Tibial artery (tissue), 4 donors: ENCODE results near the gene EMILIN1.

Experiments used
- DNase-seq, 2 donors: peaks; one replicate each; pipeline ENCODE4 v3.0.0-alpha.2; 2019
- H3K27ac ChIP-seq, 2 donors: fragments of 200-600 bp; sonication (generic) in 1 of 2; 1 replicate in 1 of 2; 2 replicates in 1 of 2; pipeline ENCODE4 v1.5.1; 2018 to 2019; ENCODE audit warnings: mild to moderate bottlenecking in 1 of 2
- H3K27me3 ChIP-seq, 2 donors: fragments of 200-600 bp; sonication (generic) in 1 of 2; one replicate each; pipeline versions ENCODE4 v1.5.1 to v1.6.0; 2016 to 2019
- H3K36me3 ChIP-seq, 3 donors: fragments of 200-600 bp; sonication (generic) in 2 of 3; one replicate each; pipeline ENCODE4 v1.5.1; 2016 to 2019; ENCODE audit warnings: mild to moderate bottlenecking in 2 of 3
- H3K4me1 ChIP-seq, 4 donors: fragments of 200-600 bp; sonication (generic) in 2 of 4; 1 replicate in 3 of 4; 2 replicates in 1 of 4; pipeline ENCODE4 v1.5.1; 2016 to 2019
- H3K4me3 ChIP-seq, 2 donors: fragments of 200-600 bp; sonication (generic) in 1 of 2; 1 replicate in 1 of 2; 2 replicates in 1 of 2; pipeline ENCODE4 v1.5.1; 2018 to 2019; ENCODE audit warnings: mild to moderate bottlenecking in 2 of 2
- H3K9me3 ChIP-seq, 3 donors: fragments of 200-600 bp; sonication (generic) in 1 of 3; one replicate each; pipeline ENCODE4 v1.5.1; 2016 to 2019
- intact Hi-C: fragments of 100-400 bp; cut with DNase I; formaldehyde crosslinking; loops from one replicate; pipeline ENCODE4 v1.15.0; 2023; ENCODE audit warnings: low total_unique reads
- TF ChIP-seq, protein P1 (sequence below), 2 experiments: fragments of 200-600 bp in 1 of 2; fragments of 450-650 bp in 1 of 2; IDR thresholded peaks; one replicate each; pipeline ENCODE4 v1.5.1; 2017 to 2019; ENCODE audit warnings: antibody characterized with exemption in 2 of 2, mild to moderate bottlenecking in 1 of 2, moderate library complexity in 1 of 2

The EMILIN1 gene

DNA sequence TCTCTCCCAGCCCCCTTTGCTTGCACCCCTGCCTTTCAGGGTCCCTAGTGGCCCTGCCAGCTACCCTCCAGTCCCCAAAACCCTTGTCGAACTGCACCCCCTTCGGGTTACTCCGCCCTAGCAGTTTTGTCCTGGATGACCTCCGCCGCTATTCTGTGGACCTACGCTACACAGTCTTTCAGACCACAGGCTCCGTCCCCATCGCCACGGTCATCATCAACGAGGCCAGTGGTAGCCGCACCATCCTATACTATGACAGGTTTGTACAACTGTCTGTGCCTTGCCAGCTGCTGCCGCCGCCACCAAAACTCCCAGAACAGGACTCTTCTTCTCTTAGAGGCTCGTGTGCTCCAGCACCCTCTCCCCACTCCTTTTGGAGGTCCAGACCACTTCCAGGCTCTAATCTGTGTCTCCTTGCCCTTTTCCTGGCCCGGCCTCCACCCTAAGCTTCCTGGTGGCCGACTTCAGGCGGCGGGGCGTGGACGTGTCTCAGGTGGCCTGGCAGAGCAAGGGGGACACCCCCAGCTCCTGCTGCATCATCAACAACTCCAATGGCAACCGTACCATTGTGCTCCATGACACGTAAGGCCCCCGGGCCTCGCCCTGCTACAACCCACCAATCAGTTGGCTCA is 16.1 kb downstream of the EMILIN1 start:
- H3K36me3 ChIP-seq = peaks cover 0 to 20% (median 0%) of the 10 kb centered on the region in 3 donors
- no peak overlapping the region for H3K4me3 ChIP-seq
- H3K4me1 ChIP-seq = peaks cover 0 to 8% (median 4%) of the 10 kb centered on the region in 4 donors
- no peaks in the 10 kb centered on the region for H3K27me3 ChIP-seq
- intact Hi-C loops = no loop called here
- TF ChIP-seq, protein P1, sequence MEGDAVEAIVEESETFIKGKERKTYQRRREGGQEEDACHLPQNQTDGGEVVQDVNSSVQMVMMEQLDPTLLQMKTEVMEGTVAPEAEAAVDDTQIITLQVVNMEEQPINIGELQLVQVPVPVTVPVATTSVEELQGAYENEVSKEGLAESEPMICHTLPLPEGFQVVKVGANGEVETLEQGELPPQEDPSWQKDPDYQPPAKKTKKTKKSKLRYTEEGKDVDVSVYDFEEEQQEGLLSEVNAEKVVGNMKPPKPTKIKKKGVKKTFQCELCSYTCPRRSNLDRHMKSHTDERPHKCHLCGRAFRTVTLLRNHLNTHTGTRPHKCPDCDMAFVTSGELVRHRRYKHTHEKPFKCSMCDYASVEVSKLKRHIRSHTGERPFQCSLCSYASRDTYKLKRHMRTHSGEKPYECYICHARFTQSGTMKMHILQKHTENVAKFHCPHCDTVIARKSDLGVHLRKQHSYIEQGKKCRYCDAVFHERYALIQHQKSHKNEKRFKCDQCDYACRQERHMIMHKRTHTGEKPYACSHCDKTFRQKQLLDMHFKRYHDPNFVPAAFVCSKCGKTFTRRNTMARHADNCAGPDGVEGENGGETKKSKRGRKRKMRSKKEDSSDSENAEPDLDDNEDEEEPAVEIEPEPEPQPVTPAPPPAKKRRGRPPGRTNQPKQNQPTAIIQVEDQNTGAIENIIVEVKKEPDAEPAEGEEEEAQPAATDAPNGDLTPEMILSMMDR (IDR thresholded peaks at IDR 0.05) = no peak
- no peak overlapping the region for H3K27ac ChIP-seq
- no peaks in the 10 kb centered on the region for H3K9me3 ChIP-seq
- DNase-seq = no peak

DNA sequence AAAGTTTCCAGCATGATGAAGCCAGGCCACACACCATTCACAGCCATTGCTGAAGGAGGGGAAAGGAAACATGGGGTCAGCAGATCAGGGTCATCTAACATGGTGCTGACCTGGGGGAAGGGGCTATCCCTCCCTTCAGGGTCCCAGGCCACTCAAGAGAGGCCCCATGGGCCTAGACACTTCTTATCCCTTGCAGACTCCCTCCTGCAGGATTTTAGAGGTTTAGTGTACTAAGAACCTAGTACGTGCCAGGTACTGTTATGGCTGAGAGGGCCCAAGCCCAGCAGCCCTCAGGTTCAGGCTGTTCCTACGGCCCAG is 17.0 kb downstream of the EMILIN1 start:
- TF ChIP-seq, protein P1 (IDR thresholded peaks at IDR 0.05) = no peak
- Histone ChIP-seq H3K4me3 (no peak overlapping the region), H3K27ac (no peak overlapping the region)

DNA sequence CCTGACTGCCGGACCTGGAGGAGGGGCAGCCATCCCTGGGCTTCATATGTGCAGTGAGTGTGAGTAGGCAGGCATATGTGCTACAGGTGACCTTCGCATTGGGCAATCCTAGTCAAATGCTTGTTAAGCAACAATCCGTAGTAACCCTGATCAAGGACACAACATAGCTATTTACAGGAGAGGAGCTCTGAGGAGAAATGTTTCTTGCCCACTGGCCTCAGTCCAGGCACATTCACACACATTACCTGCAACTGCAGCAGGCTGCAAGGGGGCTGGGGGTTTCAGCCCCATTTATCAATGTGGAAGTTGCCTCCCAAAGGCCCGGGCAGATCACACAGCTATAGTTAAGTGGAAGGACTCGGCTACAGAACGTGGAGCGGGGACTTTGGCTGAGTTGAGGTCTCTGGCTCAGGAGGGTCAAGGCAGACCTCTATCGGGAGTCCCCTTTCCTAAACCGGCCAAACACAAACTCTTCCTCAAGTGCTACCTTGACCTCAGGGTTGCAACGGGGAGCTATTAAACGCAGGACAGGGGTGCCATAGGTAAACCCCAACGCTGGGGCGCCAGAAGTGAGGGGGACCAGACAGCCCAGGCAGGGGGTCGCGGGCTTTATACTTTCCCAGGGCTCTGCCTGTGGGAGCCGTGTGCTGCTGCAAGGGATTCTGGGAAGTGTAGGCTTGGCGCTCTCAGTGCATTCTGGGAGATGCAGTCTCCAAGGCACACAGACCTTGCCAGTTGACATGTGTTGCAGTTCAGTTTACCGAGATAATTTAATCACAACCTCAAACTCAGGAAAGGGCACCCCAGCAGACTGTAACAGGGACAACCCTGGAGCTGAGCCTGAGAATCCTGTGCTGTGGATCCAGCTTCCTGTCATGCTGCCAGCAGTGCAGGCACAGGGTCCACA is 17.6 kb downstream of the EMILIN1 start:
- DNase-seq = no peak
- Histone ChIP-seq H3K9me3 (no peaks in the 10 kb centered on the region), H3K27ac (no peak overlapping the region), H3K27me3 (no peaks in the 10 kb centered on the region), H3K4me3 (peak overlapping the region; percentile 19 to 37), H3K4me1 (peaks cover 0 to 8% (median 4%) of the 10 kb centered on the region in 4 donors), H3K36me3 (peaks cover 0 to 30% (median 0%) of the 10 kb centered on the region in 3 donors)
- TF ChIP-seq, protein P1 (IDR thresholded peaks at IDR 0.05) = no peak
- intact Hi-C loops = loop anchor here (5.0 kb wide), 1 partner anchor 96 kb away; no protein-coding TSS in a partner anchor

More for the DNA sequence above, 17.0 kb downstream of the EMILIN1 start:
- Histone ChIP-seq H3K9me3 (no peaks in the 10 kb centered on the region), H3K4me1 (peaks cover 0 to 8% (median 4%) of the 10 kb centered on the region in 4 donors), H3K27me3 (no peaks in the 10 kb centered on the region), H3K36me3 (peaks cover 0 to 29% (median 0%) of the 10 kb centered on the region in 3 donors)
- no peak for DNase-seq
- intact Hi-C loops = loop anchor here (5.0 kb wide), 1 partner anchor 97 kb away; no protein-coding TSS in a partner anchor

DNA sequence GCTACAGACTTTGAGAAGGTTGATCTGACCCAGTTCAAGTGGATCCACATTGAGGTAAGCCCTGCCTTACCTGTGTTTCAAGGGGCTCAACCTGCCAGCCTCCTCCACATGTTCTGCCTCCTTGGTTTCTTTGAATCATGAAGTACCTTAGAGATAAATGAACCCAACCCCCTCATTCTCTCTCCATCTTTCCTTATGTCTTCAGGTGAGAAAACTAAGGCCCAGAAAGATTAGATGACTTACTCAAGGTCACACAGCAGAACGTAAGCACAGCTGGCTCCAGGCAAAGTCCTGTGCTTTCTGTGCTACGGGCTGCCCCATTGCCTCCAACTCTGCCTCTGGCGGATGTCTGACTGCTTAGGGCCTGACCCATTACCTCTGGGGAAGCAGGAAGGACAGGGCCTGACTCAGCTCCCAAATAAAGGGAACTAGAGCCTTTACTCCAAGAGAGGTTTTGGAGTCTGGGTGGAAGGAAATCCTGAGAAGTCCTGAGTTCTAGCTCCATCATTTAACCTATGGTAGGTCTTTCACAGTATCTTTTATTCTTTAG is 18.4 kb downstream of the EMILIN1 start:
- no peak overlapping the region for H3K4me3 ChIP-seq
- H3K9me3 ChIP-seq = no peaks in the 10 kb centered on the region
- intact Hi-C loops = loop anchor here (5.0 kb wide), 1 partner anchor 95 kb away; no protein-coding TSS in a partner anchor
- H3K4me1 ChIP-seq = peaks cover 0 to 8% (median 4%) of the 10 kb centered on the region in 4 donors
- H3K27me3 ChIP-seq = peaks cover 0 to 3% of the 10 kb centered on the region in 2 donors
- no peak for DNase-seq
- no peak overlapping the region for H3K27ac ChIP-seq
- TF ChIP-seq, protein P1 (IDR thresholded peaks at IDR 0.05) = no peak
- peaks cover 0 to 30% (median 0%) of the 10 kb centered on the region in 3 donors for H3K36me3 ChIP-seq

DNA sequence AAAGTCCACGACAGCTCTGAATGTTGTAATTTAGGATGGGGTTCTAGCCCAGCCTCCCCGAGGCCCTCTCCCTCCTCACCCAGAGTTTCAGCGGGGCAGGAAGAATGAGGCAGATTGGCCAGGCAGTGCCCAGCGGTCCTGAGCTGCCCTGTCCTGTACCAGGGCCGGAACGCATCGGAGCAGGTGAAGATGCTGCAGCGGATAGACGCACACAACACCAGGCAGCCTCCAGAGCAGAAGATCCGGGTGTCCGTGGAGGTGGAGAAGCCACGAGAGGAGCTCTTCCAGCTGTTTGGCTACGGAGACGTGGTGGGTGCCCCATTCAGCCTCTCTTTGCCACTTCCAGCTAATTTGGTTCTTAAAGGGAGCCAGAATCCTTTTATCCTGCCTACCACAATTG is 18.9 kb downstream of the EMILIN1 start:
- Histone ChIP-seq H3K36me3 (peaks cover 0 to 29% (median 0%) of the 10 kb centered on the region in 3 donors), H3K27me3 (peaks cover 0 to 3% of the 10 kb centered on the region in 2 donors), H3K4me1 (peaks cover 0 to 8% (median 4%) of the 10 kb centered on the region in 4 donors), H3K9me3 (no peaks in the 10 kb centered on the region), H3K4me3 (no peak overlapping the region), H3K27ac (no peak overlapping the region)
- TF ChIP-seq, protein P1 (IDR thresholded peaks at IDR 0.05) = no peak
- no peak for DNase-seq
- intact Hi-C loops = loop anchor here (5.0 kb wide), 1 partner anchor 95 kb away; no protein-coding TSS in a partner anchor
